GM13977 (cell line): Measurements from ENCODE around the gene TAGLN3.
"Not testable (repeated sequence)": the region's sequence is repeated elsewhere in the genome, so short reads cannot be mapped to it uniquely, and the experiment has no call there.

Source experiments
- DNase-seq: peaks from one replicate; pipeline ENCODE4 v3.0.0; 2012; ENCODE audit warnings: low spot score
- in situ Hi-C: fragments of 300-500 bp; cut with MboI; formaldehyde crosslinking; loops from one replicate; pipeline ENCODE4 v1.12.0; 2022; ENCODE audit warnings: low sequenced_read_pairs, low pct_unique_long_range_greater_than_20kb, mixed read lengths, inconsistent platforms; ENCODE audit not compliant: unreplicated experiment
- TF ChIP-seq, protein P1 (sequence below): IDR thresholded peaks from 2 replicates; pipeline ENCODE4 v1.5.1; 2012; ENCODE audit warnings: mild to moderate bottlenecking, control low read depth; ENCODE audit not compliant: insufficient read depth; ENCODE audit errors: extremely low read depth, missing control alignments

The TAGLN3 gene

DNA sequence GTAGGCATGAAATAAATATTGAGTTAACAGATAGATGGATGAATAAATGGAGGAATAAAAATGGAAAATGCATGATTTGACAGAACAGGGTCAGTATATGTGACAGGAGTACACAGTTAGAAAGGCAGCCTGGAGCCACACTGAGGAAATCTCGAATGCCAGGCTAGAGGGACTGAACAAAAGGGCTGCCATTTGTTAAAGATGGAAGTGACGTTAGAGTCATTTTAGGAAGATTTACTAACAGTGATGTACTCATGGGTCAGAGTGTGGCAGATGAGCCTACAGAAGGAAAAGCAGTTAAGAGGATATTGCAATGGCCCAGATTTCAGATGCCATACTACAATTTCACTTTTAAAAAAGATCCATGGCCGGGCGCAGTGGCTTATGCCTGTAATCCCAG, 28.4 kb downstream of the TAGLN3 start:
- no peak for DNase-seq
- TF ChIP-seq, protein P1, sequence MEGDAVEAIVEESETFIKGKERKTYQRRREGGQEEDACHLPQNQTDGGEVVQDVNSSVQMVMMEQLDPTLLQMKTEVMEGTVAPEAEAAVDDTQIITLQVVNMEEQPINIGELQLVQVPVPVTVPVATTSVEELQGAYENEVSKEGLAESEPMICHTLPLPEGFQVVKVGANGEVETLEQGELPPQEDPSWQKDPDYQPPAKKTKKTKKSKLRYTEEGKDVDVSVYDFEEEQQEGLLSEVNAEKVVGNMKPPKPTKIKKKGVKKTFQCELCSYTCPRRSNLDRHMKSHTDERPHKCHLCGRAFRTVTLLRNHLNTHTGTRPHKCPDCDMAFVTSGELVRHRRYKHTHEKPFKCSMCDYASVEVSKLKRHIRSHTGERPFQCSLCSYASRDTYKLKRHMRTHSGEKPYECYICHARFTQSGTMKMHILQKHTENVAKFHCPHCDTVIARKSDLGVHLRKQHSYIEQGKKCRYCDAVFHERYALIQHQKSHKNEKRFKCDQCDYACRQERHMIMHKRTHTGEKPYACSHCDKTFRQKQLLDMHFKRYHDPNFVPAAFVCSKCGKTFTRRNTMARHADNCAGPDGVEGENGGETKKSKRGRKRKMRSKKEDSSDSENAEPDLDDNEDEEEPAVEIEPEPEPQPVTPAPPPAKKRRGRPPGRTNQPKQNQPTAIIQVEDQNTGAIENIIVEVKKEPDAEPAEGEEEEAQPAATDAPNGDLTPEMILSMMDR = no peak
- in situ Hi-C loops = no loop called here

DNA sequence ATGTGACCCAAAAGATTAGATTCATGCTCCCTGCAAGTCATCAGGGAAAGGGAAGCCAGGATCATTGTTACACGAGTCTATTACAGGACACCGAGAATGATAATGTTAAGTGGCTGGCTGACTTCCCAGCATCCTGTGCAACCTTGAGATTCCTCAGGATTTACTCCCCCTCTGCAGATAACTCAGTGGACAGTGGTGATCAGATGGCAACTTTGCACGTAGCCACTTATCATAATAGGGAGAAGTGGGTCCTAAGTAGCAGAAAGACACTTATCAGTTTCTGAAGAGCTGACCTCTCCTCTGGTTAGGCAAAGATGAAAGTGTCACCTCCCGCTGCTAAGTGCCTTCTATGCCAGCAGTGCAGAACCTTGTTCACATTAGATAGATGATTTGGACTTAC, 29.1 kb downstream of the TAGLN3 start:
- in situ Hi-C loops = no loop called here
- TF ChIP-seq, protein P1 = no peak
- DNase-seq = no peak

DNA sequence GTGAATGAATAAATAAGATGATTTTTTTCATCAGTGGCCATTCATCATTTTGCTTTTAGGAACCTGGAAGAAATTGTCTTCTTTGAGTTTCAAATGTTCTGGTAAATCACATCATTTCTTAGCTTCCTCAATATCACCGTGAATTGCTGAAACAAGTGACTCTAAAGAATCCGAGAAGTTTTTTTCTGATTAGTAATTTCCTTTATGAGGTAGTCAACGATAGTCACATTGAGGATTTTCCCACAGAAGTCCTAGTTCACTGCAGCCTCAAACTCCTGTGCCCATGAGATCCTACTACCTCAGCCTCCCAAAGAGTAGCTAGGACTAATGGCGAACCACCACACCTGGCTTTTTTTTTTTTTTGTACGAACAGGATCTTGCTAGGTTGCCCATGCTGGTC, 32.2 kb downstream of the TAGLN3 start:
- TF ChIP-seq, protein P1 = no peak
- in situ Hi-C loops = no loop called here
- no peak for DNase-seq

DNA sequence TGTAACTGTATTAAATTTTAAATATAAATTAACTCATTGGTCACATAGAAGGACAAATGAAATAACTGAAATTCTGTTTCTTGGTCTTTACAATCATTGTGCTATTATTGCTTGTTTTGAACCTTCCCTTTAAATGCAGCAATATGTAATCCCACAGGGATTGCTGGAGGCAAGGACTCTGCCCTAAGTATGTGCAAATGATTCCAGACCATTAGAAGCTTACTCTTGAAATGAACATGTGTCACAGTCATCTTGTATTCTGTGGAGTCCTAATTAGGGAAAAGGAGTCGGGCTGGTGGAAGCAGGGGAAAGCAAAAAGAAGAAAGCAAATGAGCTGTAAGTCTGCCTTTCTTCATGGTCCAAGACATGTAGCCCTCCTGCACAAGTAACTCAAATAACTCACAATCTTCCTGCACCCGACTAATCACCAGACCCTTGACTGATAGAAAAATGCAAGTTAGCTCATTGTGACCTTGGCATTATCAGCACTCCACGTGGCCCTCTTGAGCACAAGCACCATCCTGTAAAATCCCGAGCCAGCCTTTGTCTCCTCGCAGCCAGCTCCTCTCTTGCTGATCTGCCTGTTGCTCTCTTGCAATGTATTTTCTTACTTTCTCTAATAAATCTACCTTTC, 33.5 kb downstream of the TAGLN3 start:
- DNase-seq = no peak
- TF ChIP-seq, protein P1 = no peak
- in situ Hi-C loops = no loop called here

DNA sequence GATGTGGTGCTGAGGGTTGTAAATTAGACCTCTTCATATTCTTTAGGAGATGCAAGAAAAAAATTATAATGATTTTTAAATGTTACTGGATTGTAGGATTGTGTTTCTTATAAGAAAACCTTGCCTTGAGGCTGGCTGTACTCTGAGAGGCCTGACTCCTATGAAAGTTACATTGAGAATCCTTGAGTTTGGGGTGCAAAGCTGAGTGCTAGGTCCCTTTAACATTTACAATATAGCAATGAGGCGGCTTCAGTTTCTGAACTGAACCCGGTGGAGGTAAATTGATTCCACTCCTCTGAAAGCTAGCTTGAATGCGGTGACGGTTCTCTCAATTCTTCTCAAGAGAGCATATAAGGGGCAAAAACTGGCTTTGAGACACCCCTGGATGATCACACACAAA, 35.7 kb downstream of the TAGLN3 start, which contains the start of gene TMPRSS7:
TMPRSS7 (plus strand) TSS at position 301 of the 400 bp plus-strand sequence. CDS start 110 bp downstream, outside the sequence.
- TF ChIP-seq, protein P1 = no peak
- in situ Hi-C loops = no loop called here
- no peak for DNase-seq

DNA sequence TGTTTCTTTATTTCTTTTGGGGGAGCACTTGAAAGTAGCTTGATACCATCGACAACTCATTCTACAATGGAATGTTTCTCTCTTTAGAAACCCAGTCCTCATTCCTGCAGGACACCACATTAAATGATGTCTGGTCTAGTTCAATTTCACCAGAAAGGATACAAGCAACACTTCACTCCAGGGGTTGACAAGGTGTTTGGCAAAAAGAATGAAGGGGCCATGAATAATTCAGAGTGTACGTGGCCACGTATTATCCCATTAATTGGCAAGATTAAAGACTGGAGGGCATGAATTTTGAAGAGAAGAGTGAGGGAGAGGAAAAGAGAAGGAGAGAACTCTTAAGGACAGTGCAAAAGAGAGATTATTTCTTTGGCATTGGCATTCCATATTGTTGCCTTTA, 36.5 kb downstream of the TAGLN3 start:
- TF ChIP-seq, protein P1 = no peak
- in situ Hi-C loops = no loop called here

DNA sequence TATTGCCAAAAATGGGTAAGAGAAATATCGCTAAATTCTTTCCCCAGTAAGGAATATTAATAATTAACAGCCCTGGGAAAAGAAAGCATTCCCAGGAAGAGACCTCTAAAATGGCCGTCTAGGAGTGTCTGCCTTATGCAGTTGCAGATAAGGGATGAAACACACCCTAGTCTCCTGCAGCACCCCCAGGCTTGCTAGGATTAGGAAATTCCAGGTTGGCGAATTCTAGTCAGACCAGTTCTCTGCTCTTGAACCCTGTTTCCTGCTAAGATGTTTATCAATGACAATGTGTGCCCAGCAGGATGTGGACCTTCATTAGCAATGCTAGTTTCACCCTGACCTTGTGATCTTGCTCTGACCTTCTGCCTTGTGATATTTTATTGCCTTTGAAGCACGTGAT, 38.5 kb downstream of the TAGLN3 start:
- DNase-seq, in situ Hi-C loops: not testable (repeated sequence)

More for the DNA sequence above, 36.5 kb downstream of the TAGLN3 start:
- no peak for DNase-seq
